Measurements from ENCODE around the gene OSBPL9.

OSBPL9 gene, protein sequence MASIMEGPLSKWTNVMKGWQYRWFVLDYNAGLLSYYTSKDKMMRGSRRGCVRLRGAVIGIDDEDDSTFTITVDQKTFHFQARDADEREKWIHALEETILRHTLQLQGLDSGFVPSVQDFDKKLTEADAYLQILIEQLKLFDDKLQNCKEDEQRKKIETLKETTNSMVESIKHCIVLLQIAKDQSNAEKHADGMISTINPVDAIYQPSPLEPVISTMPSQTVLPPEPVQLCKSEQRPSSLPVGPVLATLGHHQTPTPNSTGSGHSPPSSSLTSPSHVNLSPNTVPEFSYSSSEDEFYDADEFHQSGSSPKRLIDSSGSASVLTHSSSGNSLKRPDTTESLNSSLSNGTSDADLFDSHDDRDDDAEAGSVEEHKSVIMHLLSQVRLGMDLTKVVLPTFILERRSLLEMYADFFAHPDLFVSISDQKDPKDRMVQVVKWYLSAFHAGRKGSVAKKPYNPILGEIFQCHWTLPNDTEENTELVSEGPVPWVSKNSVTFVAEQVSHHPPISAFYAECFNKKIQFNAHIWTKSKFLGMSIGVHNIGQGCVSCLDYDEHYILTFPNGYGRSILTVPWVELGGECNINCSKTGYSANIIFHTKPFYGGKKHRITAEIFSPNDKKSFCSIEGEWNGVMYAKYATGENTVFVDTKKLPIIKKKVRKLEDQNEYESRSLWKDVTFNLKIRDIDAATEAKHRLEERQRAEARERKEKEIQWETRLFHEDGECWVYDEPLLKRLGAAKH

DNA sequence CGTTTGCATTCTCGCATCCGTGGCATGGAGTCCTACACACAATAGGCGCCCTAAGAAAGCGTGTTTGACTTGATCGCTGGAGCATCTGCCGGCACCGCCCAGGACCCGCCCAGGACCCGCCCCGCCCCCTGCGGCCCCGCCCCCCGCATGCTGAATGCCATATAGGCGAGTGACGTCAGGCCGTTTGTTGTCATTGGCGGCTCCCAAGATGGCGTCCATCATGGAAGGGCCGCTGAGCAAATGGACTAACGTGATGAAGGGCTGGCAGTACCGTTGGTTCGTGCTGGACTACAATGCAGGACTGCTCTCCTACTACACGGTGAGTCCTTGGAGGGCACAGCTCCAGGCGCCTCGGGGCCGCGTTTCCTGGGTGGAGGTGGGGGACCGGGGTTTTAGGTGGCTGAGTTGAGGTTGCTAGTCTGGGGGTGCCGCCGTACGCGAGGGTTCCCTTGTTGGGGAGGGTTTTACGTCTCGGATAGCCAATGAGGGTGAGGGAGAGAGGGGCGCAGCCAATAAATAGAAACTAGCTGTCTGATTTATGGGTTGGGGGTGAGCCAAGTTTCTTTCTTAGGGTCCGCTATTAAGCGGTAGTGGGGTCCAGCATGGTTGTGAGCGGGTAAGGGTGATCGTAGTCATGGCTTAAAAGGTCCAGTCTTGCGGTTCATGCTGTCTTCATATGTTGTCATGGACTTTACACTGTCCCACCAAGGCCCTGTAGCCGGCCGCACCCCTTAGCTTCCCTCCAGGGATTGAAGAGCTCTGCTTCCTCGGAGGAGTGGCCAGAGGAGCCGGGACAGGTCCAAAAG lies at the start of gene OSBPL9:
TSS of gene OSBPL9 (plus strand) at position 190 of the 806 bp plus-strand sequence. CDS start at position 209, 19 bp downstream.
- peak; percentile 91 to 92 for DNase-seq

DNA sequence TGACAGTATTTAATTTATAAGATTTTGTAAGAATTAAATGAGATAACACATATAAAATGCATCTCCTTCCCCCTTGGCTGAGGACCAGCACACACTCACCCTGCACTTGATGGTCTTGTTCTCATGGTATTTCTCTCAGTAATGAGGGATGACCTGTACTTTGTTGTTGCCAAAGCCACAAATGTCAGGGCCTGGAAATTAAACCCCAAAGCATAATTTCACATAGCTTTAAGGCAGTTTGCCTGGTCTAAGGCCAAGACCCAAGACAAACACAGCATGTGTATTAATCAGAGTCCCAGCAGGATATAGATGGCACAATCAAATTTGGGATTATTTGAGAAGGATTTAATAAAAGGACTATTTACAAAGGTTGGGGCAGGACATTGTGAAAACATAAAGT lies 49.2 kb upstream of the OSBPL9 start:
- DNase-seq = no peak

DNA sequence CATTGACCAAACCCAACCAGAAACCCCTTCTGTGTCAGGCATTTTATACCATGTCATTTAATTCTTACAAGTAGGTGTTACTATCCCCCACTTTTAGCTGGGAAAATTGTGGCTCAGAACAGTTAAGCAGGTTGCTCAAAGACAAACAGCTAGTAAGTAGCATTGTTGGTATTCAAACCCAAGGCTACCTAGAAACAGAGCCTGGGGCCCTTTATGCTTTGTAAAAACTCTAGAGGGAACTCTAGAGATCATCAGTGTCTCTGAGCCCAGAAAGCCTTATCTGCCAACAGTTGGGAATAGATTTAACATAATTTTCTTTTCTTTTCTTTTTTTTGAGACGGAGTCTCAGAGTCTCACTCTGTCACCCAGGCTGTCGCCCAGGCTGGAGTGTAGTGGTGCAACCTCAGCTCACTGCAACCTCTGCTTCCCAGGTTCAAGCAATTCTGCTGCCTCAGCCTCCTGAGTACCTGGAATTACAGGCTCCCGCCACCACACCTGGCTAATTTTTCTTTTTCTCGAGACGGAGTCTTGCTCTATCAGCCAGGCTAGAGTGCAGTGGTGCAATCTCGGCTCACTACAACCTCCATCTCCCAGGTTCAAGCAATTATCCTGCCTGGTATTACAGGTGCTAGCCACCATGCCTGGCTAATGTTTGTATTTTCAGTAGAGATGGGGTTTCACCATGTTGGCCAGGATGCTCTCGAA lies 48.5 kb upstream of the OSBPL9 start:
- DNase-seq = no peak

DNA sequence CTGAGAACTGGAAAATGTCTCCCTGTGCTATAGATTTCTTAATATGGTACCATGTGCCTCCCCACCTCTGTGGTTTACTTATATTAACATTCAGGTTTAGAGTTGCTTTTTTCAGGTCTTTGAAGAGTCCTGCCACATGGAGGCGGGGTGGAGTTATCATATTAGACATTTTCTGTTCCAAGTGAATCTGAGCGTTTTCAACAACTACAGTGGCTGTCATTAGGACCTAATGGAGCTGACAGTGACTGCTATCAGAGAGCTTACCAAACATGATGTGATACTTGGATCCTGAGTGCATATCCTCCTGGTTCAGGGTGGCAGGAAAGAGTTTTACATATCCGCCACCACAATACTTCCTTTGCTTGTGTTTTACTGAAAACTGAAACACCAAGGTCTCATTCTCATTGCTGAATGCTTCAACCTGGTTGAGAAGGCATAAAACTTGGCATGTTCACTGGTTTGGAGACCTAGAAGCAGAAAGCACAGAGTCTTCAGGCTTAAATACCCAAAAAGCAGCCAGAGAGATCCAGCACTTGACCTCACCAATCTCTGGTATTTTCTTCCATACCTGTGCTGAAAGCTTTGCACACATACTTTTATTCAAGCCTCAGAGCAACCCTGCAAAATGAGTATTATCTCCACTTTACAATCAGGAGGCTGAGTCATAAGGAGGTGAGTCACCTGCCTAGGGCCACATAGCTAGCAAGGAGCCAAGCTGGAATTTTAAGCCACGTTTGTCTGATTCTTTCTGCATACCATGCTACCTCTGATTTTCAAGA lies 47.4 kb upstream of the OSBPL9 start:
- peak; percentile 16 to 45 for DNase-seq

DNA sequence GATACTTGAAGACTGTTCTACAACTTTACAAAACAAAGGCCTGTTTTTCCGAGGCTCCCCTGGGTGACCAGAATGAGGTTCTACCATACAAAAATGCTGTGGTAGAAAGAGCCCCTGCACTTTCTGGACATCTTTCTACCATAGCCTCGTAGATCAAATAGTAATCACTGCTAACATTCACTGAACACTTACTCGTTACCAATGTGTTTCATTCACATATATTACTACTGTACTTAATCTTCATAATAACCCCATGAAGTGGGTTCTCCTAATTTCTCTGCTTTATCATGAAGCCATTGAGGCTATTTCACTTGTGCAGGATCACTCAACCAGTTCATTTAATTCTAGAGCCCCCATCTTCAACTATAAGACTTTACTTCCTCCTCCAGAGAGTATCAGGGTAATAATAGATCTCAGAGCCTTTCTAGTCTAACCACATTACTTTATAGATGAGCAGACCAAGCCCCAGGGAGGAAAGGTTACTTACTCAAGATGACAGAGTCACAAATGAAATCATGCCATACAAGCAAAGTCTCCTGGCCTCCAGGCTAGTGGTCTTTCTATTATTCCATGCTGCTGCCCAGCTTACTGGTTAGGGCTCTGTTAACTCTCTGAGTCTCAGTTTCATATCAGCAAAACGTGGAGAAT lies 46.7 kb upstream of the OSBPL9 start:
- DNase-seq = no peak

DNA sequence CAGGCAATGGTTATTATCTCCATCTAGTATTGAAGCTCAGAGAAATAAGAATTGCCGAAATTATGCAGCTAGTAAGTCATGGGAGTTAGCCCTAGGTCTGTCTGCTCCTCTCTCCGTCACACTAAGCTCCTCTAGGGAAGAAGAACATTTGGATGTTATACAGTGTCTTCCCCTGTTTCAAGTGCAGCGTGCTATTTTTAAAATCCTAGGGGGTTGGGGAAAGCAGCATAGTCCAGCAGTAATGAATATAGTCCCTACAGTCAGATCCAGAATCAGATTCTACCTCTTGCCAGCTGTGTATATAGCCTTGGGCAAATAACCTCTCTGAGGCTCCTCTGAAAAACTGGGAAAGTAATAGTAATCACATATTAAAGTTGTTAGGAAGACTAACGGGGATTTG lies 44.5 kb upstream of the OSBPL9 start:
- DNase-seq = no peak

DNA sequence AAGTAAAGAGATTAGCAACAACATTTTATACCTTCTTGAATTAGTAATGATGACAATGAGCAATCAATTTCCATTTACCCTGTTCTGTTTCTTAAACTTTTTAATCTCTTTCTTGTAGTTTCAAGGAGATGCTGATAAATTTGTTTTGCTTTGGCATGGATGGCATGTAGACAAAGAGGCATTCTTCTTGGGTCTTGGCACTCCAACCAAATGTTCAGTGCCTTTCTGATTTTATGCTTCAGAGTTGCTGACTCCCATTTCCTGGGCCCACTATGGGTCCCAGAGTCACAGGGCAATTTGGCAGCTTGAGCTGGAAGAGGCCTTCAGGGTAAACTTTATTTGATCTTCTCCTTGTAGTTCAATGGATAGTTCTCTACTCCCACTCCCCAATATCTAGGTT lies 42.1 kb upstream of the OSBPL9 start:
- no peak for DNase-seq

DNA sequence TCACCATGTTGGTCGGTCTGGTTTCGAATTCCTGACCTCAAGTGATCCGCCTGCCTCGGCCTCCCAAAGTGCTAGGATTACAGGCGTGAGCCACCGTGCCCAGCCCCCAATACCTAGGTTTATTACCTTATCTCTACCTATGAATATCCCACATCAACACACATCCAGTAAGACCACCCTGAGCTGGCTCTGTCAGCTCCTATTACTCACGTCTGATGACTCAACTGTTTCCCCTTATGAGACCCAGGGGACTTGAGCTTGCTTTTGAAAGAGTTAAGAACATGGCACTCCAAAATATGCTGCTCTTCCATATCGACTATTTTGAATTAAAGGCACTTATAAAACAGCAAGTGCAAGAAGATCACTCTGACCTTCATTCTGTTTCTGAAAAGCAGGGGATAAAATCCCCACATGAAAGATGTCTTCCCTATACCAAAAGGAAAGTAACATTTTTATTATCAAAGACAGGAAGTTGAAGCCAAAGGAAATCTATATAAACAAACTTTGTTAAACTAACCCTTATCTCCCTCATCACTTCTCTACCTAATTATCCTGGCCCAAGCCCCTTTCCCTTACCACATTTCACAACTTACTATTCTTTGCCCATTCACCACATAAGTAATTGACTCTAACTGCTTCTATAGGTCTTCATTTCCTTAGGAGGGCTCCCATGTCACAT lies 41.3 kb upstream of the OSBPL9 start:
- no peak for DNase-seq

DNA sequence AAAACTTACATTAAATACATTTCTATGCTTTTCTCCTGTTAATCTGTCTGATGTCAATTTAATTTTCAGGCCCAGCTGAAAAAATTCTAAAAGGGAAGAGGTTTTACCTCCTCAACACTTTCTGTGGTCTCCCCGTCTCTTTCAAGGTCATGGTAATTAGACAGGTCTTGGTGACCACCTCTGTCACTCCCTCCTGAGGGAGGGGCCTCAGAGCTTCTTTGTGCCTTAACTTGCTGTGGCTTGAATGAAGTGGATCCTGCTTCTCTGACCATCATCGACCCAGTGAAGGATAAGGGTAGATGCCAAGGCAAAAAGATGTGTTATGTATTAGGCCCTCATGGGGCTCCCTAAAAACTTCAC lies 40.8 kb upstream of the OSBPL9 start:
- no peak for DNase-seq

DNA sequence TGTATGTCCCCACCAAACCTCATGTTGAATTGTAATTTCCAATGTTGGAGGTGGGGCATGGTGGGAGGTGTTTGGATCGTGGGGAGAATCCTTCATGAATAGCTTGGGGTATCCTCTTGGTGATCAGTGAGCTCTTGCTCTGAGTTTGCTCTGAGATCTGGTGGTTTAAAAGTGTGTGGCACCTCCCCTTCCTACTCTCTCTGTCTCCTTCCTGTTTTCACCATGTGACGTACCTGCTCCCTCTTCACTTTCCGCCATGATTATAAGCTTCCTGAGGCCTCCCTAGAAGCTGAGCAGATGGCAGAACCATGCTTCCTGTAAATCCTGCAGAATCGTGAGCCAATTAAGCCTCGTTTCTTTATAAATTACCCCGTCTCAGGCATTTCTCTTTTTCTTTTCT lies 40.0 kb upstream of the OSBPL9 start:
- no peak for DNase-seq

DNA sequence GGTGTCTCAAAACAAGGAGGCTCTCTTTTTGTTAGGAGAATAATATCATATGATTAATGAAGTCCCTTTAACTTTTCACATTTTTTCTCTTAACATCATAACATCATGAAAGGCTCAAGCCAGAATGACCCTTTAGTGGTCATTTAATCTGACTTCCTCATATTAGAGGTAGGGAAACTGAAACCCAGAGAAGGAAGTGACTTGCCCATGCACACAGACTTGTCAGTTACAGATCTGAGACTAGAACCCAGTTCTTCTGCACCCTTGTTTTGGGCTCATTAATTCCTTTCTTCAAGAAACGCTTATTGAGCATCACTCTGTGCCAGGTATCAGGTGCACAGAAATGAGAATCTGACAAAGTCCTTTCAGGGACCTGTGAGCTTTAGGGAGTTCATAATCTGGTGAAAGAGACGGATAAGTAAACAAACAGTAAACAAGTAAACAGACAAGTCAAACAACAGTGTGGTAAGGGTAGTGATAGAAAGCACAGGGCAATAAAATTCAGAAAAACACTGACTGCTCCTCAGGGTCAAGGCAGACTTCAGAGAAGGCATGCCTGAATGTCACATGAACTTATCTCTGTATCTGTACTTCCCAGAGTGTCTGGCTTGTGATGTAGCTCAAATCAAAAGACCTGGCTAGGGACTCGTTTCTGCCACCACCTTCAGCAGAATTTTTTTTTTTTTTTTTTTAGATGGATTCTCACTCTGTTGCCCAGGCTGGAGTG lies 38.3 kb upstream of the OSBPL9 start:
- DNase-seq = no peak

DNA sequence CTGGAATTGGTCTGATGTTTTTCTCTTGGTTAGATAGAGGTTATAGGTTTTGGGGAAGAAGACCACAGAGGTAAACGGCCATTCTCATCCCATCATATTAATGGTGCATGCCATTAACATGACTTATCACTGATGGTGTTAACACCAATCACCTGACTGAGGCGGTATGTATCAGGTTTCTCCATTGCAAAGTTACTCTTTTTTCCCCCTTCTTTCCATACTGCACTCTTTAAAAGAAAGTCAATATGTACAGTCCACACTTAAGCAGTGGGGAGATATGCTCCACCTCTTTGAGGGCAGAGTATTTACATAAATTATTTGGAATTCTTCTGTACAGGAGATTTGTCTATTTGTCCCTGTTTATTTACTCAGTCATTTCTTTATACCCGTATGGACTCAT lies 35.7 kb upstream of the OSBPL9 start:
- no peak for DNase-seq

DNA sequence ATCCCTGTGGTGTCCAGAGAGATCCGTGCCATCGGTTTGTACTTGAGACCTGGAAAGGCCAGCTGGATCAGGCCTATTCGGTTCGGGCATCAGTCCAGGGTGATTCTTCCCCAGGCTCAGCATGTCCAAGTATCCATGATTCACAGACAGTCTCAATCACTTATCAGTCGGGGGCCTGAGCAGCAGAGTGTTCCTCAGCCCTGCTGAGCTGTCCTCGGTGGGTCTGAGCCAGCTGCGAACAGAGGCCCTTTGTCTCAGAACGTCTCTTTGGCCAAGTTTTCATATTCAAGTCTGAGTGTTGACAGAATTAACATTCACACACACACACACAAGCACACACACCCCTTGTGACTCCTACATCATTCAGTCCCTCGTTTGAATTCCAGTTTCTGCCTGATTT lies 33.4 kb upstream of the OSBPL9 start:
- DNase-seq = no peak

DNA sequence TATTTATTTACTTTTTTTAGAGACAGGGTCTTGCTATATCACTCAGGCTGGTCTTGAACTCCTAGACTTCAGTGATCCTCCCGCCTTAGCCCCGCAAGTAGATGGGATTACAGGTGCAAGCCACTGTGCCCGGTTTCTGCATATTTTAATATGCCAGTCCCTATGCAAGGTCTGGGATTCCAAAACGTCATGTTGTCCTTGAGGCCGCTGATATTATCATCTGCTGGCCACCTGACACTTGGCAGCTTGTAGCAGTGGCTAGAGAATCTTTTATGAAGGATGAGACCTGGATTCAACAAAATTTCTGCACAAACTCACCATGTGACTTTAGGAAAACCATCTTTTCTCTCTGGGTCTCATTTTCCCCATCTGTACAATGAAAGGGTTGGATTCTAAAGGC lies 32.9 kb upstream of the OSBPL9 start:
- no peak for DNase-seq

DNA sequence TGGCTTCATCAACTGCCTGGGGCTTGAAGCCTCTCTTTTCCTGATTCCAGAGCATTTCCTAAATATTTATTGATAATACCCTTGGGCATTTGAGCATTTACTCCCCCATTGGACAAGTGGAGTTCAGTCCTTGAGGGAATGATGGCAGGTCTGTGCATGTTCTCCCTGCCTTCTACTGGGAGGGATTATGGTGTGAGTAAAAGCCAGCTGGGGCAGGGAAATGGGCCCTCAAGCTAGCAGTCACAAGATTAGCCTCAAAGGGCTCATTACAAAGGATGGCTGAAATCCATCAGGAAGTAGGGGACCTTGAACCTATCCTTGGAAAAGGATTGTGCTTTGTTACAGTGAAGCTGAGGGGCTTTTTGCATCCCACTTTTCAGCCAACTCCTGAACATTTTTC lies 24.2 kb upstream of the OSBPL9 start:
- DNase-seq = no peak

DNA sequence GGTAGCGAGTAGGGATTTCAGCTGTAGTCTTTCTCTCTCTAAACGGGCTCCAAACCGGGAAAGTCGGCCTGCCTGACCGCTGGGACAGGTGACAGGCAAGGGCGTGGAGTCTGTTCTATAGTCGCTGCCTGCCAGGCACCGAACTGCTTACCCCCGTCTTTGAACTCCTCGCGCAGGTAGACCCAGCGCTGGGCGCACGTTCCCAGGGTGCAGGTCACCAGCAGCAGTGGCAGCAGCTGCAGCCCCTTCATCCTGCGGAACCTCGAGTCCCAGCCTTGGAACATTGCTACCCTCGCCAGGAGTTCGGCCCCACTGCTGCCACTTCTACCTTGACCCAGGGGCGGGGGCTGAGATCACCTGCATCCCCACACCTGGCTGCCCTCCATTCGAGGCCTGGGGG lies 22.2 kb upstream of the OSBPL9 start:
- DNase-seq = no peak

DNA sequence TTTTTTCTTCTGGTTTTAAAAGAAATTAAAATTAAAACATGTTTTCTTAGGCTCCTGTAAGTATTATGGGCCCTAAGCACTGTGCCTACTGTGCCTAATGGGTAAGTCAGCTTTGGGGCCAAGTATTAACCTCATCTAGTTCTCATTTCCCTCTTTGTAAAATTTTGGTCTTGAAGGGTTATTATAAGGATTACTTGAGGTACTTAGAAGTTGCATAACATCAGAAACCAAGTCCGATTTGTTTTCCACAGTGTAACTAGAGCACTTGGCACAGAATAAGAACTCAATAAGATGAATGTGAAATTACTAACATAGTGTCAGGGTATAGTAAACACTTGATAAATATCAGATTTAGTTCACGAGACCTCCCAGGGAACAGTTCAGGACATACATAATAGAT lies 16.4 kb upstream of the OSBPL9 start:
- DNase-seq = no peak

DNA sequence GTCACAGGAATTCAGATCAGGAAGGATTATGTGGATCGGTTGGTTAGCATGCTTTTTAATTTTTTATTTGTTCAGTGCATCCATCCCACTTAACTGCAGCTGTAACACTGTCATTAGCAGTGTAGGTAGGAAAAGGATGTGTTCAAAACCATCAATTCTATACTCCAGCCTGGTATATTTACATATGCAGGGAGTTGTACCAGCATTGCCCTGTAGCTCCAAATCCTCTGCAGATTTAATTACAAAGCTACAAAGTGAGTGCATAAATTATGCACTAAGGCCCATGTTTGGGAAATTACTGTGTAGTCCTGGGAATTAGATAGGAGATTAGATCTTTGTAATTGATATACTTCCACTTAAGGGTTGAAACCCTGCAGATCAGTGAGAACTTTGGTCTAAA lies 15.9 kb upstream of the OSBPL9 start:
- no peak for DNase-seq

DNA sequence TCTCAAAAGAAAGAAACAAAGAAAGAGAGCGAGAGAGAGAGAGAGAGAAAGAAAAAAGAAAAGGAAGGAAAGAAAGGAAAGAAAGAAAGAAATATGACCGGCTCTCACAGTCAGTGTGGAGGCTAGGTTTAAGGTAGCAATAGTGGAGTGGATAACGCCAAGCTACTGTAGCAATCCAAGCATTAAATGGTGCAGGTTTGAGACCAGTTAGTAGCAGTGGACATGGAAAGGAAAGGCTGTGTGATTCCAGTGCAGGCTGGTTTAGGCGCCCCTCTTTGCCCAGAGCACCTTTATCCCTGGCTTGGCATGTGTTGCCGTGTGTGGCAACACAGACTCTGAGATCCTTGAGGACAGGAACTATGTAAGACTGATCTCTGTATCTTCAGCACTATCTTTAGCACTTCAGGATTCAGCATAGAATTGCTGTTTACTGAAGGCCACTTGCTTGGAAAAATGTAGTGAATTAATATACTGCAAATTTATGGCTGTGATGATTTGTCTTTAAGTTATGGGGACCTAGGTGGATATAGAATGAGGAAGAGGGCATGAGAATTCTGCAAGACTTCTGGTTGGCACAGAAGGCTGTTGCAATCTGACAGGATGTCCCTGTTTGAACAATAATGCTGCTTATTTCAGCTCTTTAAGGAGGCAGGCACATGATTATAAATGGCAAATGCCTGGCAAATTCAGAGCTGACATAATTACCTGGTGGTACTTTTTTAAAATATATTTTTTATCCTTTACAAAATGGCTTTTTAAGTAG lies 10.8 kb upstream of the OSBPL9 start:
- peak in 1 of 2 donors; percentile 17 for DNase-seq

DNA sequence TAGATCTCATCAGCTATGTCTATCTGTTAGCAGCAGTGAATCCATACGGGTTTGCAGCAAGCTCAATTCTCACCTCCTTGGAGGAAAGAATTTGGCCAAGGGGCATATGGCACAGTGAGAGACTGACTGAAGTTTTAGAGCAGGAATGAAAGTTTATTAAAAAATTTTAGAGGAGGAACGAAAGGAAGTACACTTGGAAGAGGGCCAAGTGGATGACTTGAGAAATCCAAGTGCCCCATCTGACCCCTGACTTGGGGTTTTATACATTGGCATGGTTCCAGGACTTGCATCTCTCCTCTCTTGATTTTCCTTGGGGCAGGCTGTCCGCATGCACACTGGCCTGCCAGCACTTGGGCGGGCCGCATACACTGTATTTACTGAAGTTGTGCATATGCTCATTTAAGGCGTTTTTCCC lies 9.2 kb upstream of the OSBPL9 start:
- DNase-seq = no peak

All from CD4-positive, alpha-beta T cell treated with Interleukin-4 for 1 hour (primary cell).